Cardiac fibroblast (primary cell): ENCODE results near the gene CORT.
"Not testable (repeated sequence)": the region's sequence is repeated elsewhere in the genome, so short reads cannot be mapped to it uniquely, and the experiment has no call there.

Experiments
- DNase-seq, 2 donors: peaks; one replicate each; pipeline versions ENCODE4 v3.0.0 to v3.0.0-alpha.2; 2010; ENCODE audit warnings: low read depth in 2 of 2
- H3K4me3 ChIP-seq, 2 donors: replicated peaks in 1 of 2; 1 replicate in 1 of 2; 2 replicates in 1 of 2; pipeline ENCODE4 v1.5.1; 2011; ENCODE audit warnings: low read depth in 2 of 2, low read length in 2 of 2, mild to moderate bottlenecking in 2 of 2, moderate library complexity in 1 of 2
- CTCF ChIP-seq: IDR thresholded peaks from one replicate; pipeline ENCODE4 v1.5.1; 2011; ENCODE audit warnings: low read depth, mild to moderate bottlenecking, low read length, inconsistent platforms

CORT gene

GRCh38 chr1:10421637-10422036 is 28.2 kb upstream of the CORT start:
- no peak for TF ChIP-seq CTCF
- H3K4me3 ChIP-seq, result no peak overlapping the region
- no peak for DNase-seq

- H3K4me3 ChIP-seq, result no peak overlapping the region
- no peak for TF ChIP-seq CTCF
- peak; percentile 48 to 68 for DNase-seq
These were observed 25.8 kb upstream of the CORT start for GRCh38 chr1:10424034-10424433.

- TF ChIP-seq CTCF, result no peak
- DNase-seq, result no peak
- H3K4me3 ChIP-seq, result no peak overlapping the region
These were observed 25.2 kb upstream of the CORT start for GRCh38 chr1:10424651-10425050.

GRCh38 chr1:10425826-10426534 is 23.9 kb upstream of the CORT start:
- not testable (repeated sequence) for DNase-seq, H3K4me3 ChIP-seq

GRCh38 chr1:10426535-10426848 is 23.3 kb upstream of the CORT start:
- H3K4me3 ChIP-seq, DNase-seq: not testable (repeated sequence)

GRCh38 chr1:10428984-10429383 is 20.8 kb upstream of the CORT start:
- no peak for DNase-seq
- no peak for TF ChIP-seq CTCF
- H3K4me3 ChIP-seq, result no peak overlapping the region

GRCh38 chr1:10429868-10430215 is 20.0 kb upstream of the CORT start:
- peak; percentile 39 to 65 for DNase-seq
- TF ChIP-seq CTCF, result no peak
- H3K4me3 ChIP-seq, result peak overlapping the region; percentile 31 to 86
